MCF 10A (cell line): Measurements from ENCODE around the gene UBE3C. TPM values are rescaled to one million over a fixed set of nuclear protein-coding genes. Genes with fewer than 3 reads are reported as not detected.

Source experiments
- BruUV-seq: library from RNA; stranded (reverse); fragments of 400-500 nt; replicated peaks from 2 replicates; lab custom pipeline; 2021; lab: Mats Ljungman, UMichigan
- CTCF ChIA-PET: fragments of 300-600 bp; sonication (Branson Sonifier 250); formaldehyde crosslinking; extraction: SDS; loops from one replicate; lab custom pipeline; 2021; ENCODE audit warnings: antibody characterized with exemption, inconsistent platforms; lab: Yijun Ruan, JAX
- POLR2A ChIA-PET: fragments of 300-600, 350-650 bp; sonication (Branson Sonifier 250); formaldehyde crosslinking; extraction: SDS; loops from one replicate; lab custom pipeline; 2020; ENCODE audit warnings: antibody characterized with exemption, inconsistent platforms; lab: Yijun Ruan, JAX
- DNase-seq: peaks from one replicate; pipeline ENCODE4 v3.0.0-alpha.2; 2018; ENCODE audit not compliant: unreplicated experiment
- H3K27ac Mint-ChIP-seq: one replicate; pipeline ENCODE4 v1.8.0; 2022; ENCODE audit warnings: mild to moderate bottlenecking, low read depth, mixed read lengths; ENCODE audit not compliant: unreplicated experiment
- H3K27me3 Mint-ChIP-seq: one replicate; pipeline ENCODE4 v1.8.0; 2022; ENCODE audit warnings: mixed read lengths; ENCODE audit not compliant: insufficient read depth, unreplicated experiment
- H3K36me3 Mint-ChIP-seq: one replicate; pipeline ENCODE4 v1.8.0; 2022; ENCODE audit warnings: mild to moderate bottlenecking, moderate library complexity, mixed read lengths; ENCODE audit not compliant: insufficient read depth, unreplicated experiment
- H3K4me1 Mint-ChIP-seq: one replicate; pipeline ENCODE4 v1.8.0; 2022; ENCODE audit warnings: mixed read lengths; ENCODE audit not compliant: insufficient read depth, unreplicated experiment
- H3K4me3 Mint-ChIP-seq: one replicate; pipeline ENCODE4 v1.8.0; 2022; ENCODE audit warnings: mild to moderate bottlenecking, moderate library complexity, mixed read lengths; ENCODE audit not compliant: unreplicated experiment
- H3K9me3 Mint-ChIP-seq: one replicate; pipeline ENCODE4 v1.8.0; 2022; ENCODE audit warnings: mixed read lengths; ENCODE audit not compliant: unreplicated experiment
- intact Hi-C: fragments of 100-400 bp; cut with micrococcal nuclease; formaldehyde crosslinking; loops from 2 replicates; pipeline ENCODE4 v1.14.1; 2022
- total RNA-seq: library from RNA; stranded (reverse); gene quantifications from 2 replicates; pipeline ENCODE4 v1.2.3, GENCODE V29; 2022
- TF ChIP-seq, protein P1 (sequence below): fragments of 200-600 bp; IDR thresholded peaks from one replicate; pipeline ENCODE4 v1.8.0; 2022; ENCODE audit warnings: antibody characterized with exemption, mild to moderate bottlenecking; ENCODE audit not compliant: unreplicated experiment

UBE3C gene
- total RNA-seq, 1 experiment from 2014 or later: 72.8 TPM

DNA sequence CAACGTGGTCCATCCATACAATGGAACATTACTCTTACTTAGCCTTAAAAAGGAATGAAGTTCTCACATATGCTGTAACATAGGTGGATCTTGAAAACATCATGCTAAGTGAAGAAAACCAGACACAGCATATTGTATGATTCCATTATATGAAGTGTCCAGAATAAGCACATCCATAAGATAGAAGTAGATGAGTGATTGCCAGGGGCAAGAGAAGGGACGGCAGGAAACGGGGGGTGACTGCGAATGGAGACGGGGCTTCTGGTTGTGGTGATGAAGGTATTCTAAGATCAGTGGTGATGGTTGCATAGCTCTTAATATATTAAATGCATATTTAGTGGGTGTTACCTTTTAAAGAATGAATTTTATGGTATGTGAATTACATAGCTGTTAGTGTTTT lies 29.8 kb downstream of the UBE3C start:
- TF ChIP-seq, protein P1, sequence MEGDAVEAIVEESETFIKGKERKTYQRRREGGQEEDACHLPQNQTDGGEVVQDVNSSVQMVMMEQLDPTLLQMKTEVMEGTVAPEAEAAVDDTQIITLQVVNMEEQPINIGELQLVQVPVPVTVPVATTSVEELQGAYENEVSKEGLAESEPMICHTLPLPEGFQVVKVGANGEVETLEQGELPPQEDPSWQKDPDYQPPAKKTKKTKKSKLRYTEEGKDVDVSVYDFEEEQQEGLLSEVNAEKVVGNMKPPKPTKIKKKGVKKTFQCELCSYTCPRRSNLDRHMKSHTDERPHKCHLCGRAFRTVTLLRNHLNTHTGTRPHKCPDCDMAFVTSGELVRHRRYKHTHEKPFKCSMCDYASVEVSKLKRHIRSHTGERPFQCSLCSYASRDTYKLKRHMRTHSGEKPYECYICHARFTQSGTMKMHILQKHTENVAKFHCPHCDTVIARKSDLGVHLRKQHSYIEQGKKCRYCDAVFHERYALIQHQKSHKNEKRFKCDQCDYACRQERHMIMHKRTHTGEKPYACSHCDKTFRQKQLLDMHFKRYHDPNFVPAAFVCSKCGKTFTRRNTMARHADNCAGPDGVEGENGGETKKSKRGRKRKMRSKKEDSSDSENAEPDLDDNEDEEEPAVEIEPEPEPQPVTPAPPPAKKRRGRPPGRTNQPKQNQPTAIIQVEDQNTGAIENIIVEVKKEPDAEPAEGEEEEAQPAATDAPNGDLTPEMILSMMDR: no peak
- no peak overlapping the region for H3K27ac Mint-ChIP-seq
- peaks cover 5% of the 10 kb centered on the region for H3K9me3 Mint-ChIP-seq
- ChIA-PET CTCF (interaction anchor here (0.6 kb wide), 2 partner anchors 24 to 30 kb away, joined by 3 read pairs; partner anchors contain the start of gene UBE3C), POLR2A (no interaction called here)
- no TSS peak for BruUV-seq
- peaks cover 5% of the 10 kb centered on the region for H3K4me1 Mint-ChIP-seq
- no peaks in the 10 kb centered on the region for H3K27me3 Mint-ChIP-seq
- DNase-seq: no peak
- peaks cover 85% of the 10 kb centered on the region for H3K36me3 Mint-ChIP-seq
- no peak overlapping the region for H3K4me3 Mint-ChIP-seq
- intact Hi-C loops: no loop called here

DNA sequence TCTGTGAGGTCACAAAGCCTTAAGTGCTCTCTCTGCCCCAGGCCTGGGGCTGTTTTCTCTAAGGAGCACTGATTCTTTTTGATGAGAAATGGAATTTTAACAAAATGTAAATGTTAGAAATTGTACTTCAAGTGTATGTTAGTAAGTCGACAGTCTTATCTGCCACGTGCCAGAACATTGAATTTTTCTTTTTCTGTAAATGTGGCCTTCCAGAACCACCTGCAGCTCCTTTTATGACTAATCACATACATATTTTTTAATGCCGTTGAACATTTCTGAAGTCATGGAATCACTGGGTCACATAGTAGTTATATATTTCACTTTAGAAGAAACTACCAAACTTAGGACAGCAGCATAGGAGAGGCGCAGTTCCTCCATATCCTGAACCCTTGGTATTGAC lies 38.0 kb downstream of the UBE3C start:
- Mint-ChIP-seq H3K27ac (no peak overlapping the region), H3K36me3 (peaks cover 76% of the 10 kb centered on the region), H3K27me3 (no peaks in the 10 kb centered on the region)

DNA sequence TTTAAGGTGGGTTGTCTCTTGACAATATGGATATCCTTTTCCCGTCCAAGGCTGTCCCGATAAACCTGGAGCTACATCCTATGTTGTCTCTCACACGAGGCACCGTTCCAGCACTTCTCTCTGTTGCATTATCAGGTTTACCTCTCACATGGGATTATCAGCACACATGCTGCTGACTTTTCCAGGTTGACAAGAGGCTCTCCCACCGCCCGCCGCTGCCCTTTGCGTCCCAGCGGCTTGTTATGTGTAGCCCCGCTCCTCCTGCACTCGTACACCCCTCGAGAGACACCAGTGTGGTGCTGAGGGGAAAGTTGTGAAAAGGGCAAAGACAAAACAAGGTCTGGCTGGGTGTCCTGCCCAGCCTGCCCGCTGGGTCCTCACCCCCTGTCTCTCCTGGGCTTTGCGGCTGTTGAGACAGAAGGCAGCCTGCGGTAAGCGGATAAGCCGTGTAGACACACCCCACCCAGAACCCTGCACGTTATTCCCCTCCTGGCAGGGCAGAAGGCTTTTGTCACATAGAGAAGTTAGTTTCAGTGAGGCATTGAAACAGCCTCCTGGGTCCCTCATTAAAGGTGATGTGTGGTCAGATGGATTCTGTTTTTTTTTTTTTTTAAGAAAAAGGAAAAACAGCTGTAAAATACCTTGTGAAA lies 38.7 kb downstream of the UBE3C start:
- CTCF ChIA-PET: interaction anchor here (0.5 kb wide), 1 partner anchor 18 kb away, joined by 3 read pairs; no protein-coding TSS in a partner anchor
- H3K27ac Mint-ChIP-seq: no peak overlapping the region

More for the DNA sequence above, 38.0 kb downstream of the UBE3C start:
- Mint-ChIP-seq H3K4me3 (no peak overlapping the region), H3K9me3 (no peaks in the 10 kb centered on the region), H3K4me1 (no peaks in the 10 kb centered on the region)
- POLR2A ChIA-PET: interaction anchor here (1.3 kb wide), 1 partner anchor 9 kb away, joined by 3 read pairs; no protein-coding TSS in a partner anchor
- CTCF ChIA-PET: interaction anchor here (0.7 kb wide), 1 partner anchor 26 kb away, joined by 3 read pairs; no protein-coding TSS in a partner anchor
- TF ChIP-seq, protein P1: no peak
- intact Hi-C loops: no loop called here
- BruUV-seq: no TSS peak
- DNase-seq: no peak

DNA sequence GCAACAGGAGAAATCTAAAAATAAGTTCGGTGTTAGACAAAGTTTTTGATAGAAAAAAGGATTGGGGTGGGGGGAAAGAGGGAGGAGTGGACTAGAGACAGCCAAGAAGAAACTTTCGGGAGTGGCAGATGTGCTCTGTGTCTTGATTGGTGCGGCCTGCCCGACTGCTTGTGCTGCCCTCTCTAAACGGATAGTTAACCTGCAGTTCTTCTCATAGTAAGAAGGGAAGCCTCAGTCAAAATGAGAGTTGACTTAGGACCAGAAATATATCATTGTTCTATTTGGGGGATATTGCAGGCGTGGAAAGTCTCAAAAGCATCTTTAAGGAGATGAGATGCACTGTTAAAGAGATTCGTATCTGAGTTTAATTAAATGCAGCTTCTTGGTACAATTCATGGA lies 39.3 kb downstream of the UBE3C start:
- intact Hi-C loops: no loop called here
- CTCF ChIA-PET: interaction anchor here (0.5 kb wide), 1 partner anchor 17 kb away, joined by 3 read pairs; no protein-coding TSS in a partner anchor
- TF ChIP-seq, protein P1: no peak
- no peaks in the 10 kb centered on the region for H3K27me3 Mint-ChIP-seq
- peaks cover 76% of the 10 kb centered on the region for H3K36me3 Mint-ChIP-seq
- BruUV-seq: no TSS peak
- H3K27ac Mint-ChIP-seq: no peak overlapping the region
- no peak overlapping the region for H3K4me3 Mint-ChIP-seq
- H3K9me3 Mint-ChIP-seq: no peaks in the 10 kb centered on the region
- no peaks in the 10 kb centered on the region for H3K4me1 Mint-ChIP-seq
- POLR2A ChIA-PET: no interaction called here
- DNase-seq: no peak

More for the DNA sequence above, 38.7 kb downstream of the UBE3C start:
- Mint-ChIP-seq H3K4me1 (no peaks in the 10 kb centered on the region), H3K9me3 (no peaks in the 10 kb centered on the region), H3K4me3 (no peak overlapping the region), H3K36me3 (peaks cover 76% of the 10 kb centered on the region), H3K27me3 (no peaks in the 10 kb centered on the region)
- DNase-seq: no peak
- intact Hi-C loops: no loop called here
- POLR2A ChIA-PET: interaction anchor here (1.3 kb wide), 1 partner anchor 8 kb away, joined by 3 read pairs; no protein-coding TSS in a partner anchor
- BruUV-seq: no TSS peak
- TF ChIP-seq, protein P1: no peak
